HepG2 (cell line): ENCODE measurements around the gene ASPHD1. TPM values are rescaled to one million over a fixed set of nuclear protein-coding genes. Genes with fewer than 3 reads are reported as not detected.

ENCODE experiments used
- BRD4 ChIP-seq: sonication (generic); formaldehyde crosslinking; IDR thresholded peaks from 2 replicates; pipeline ENCODE4 v1.4.0; 2020; ENCODE audit warnings: missing genetic modification reagents
- GABPB1 ChIP-seq: IDR thresholded peaks from 2 replicates; pipeline ENCODE4 v1.6.1; 2016; ENCODE audit warnings: mild to moderate bottlenecking, missing genetic modification reagents, moderate library complexity, missing compliant biosample characterization
- HMG20B ChIP-seq: conservative IDR thresholded peaks from 2 replicates; pipeline ENCODE4 v1.6.1; 2016; ENCODE audit warnings: missing genetic modification reagents, missing compliant biosample characterization
- JARID2 ChIP-seq: sonication (generic); formaldehyde crosslinking; IDR thresholded peaks from 2 replicates; pipeline ENCODE4 v1.8.1; 2023; ENCODE audit warnings: missing genetic modification reagents, inconsistent platforms; ENCODE audit not compliant: insufficient replicate concordance
- MTF1 ChIP-seq: sonication (generic); formaldehyde crosslinking; IDR thresholded peaks from 2 replicates; pipeline ENCODE4 v1.5.0; 2020; ENCODE audit warnings: missing genetic modification reagents
- NFKBIZ ChIP-seq: IDR thresholded peaks from 2 replicates; pipeline ENCODE4 v1.6.1; 2018; ENCODE audit warnings: missing genetic modification reagents, missing compliant biosample characterization
- ONECUT2 ChIP-seq: sonication (generic); formaldehyde crosslinking; IDR thresholded peaks from 2 replicates; pipeline ENCODE4 v1.4.0; 2020; ENCODE audit warnings: missing genetic modification reagents
- POGK ChIP-seq: sonication (generic); formaldehyde crosslinking; conservative IDR thresholded peaks from 2 replicates; pipeline ENCODE4 v1.8.0; 2022; ENCODE audit warnings: mild to moderate bottlenecking, moderate library complexity, missing genetic modification reagents
- ZBTB3 ChIP-seq: sonication (generic); formaldehyde crosslinking; IDR thresholded peaks from 2 replicates; pipeline ENCODE4 v1.4.0; 2020; ENCODE audit warnings: low read depth, mild to moderate bottlenecking, moderate library complexity, missing genetic modification reagents, borderline replicate concordance
- ZFP41 ChIP-seq: sonication (generic); formaldehyde crosslinking; IDR thresholded peaks from 2 replicates; pipeline ENCODE4 v1.4.0; 2020; ENCODE audit warnings: mild to moderate bottlenecking, missing genetic modification reagents, borderline replicate concordance
- ZFYVE20 ChIP-seq: sonication (generic); formaldehyde crosslinking; IDR thresholded peaks from 2 replicates; pipeline ENCODE4 v1.8.0; 2023; ENCODE audit warnings: low read depth, mild to moderate bottlenecking, moderate library complexity, missing genetic modification reagents, borderline replicate concordance
- ZNF207 ChIP-seq: fragments of 450-650 bp; IDR thresholded peaks from 2 replicates; pipeline ENCODE4 v1.6.1; 2016; ENCODE audit warnings: antibody characterized with exemption, borderline replicate concordance
- ZNF296 ChIP-seq: sonication (generic); formaldehyde crosslinking; conservative IDR thresholded peaks from 2 replicates; pipeline ENCODE4 v1.5.0; 2020; ENCODE audit warnings: mild to moderate bottlenecking, missing genetic modification reagents
- ZNF350 ChIP-seq: sonication (generic); formaldehyde crosslinking; IDR thresholded peaks from 2 replicates; pipeline ENCODE4 v1.4.0; 2020; ENCODE audit warnings: mild to moderate bottlenecking, low read depth, missing genetic modification reagents, borderline replicate concordance
- ZNF362 ChIP-seq: sonication (generic); formaldehyde crosslinking; IDR thresholded peaks from 2 replicates; pipeline ENCODE4 v1.4.0; 2020; ENCODE audit warnings: missing genetic modification reagents, mild to moderate bottlenecking, borderline replicate concordance
- ZNF446 ChIP-seq: sonication (generic); formaldehyde crosslinking; IDR thresholded peaks from 2 replicates; pipeline ENCODE4 v1.5.0; 2020; ENCODE audit warnings: mild to moderate bottlenecking, missing genetic modification reagents
- ZNF644 ChIP-seq: IDR thresholded peaks from 2 replicates; pipeline ENCODE4 v1.6.1; 2016; ENCODE audit warnings: low read depth
- ZNF646 ChIP-seq: sonication (generic); formaldehyde crosslinking; IDR thresholded peaks from 2 replicates; pipeline ENCODE4 v1.9.0; 2021; ENCODE audit warnings: mild to moderate bottlenecking, missing genetic modification reagents
- ZNF766 ChIP-seq: sonication (generic); formaldehyde crosslinking; IDR thresholded peaks from 2 replicates; pipeline ENCODE4 v1.5.0; 2020; ENCODE audit warnings: missing genetic modification reagents, borderline replicate concordance
- ZNF772 ChIP-seq: sonication (generic); formaldehyde crosslinking; IDR thresholded peaks from 2 replicates; pipeline ENCODE4 v1.5.0; 2020; ENCODE audit warnings: mild to moderate bottlenecking, missing genetic modification reagents
- ZNF776 ChIP-seq: sonication (generic); formaldehyde crosslinking; IDR thresholded peaks from 2 replicates; pipeline ENCODE4 v1.4.0; 2020; ENCODE audit warnings: mild to moderate bottlenecking, missing genetic modification reagents
- polyA plus RNA-seq, 8 experiments: library from polyadenylated mRNA; depleted of rRNA in 3 of 8; stranded (reverse) in 7 of 8; unstranded in 1 of 8; fragments of >200 nt; fragmentation: Illumina TruSeq in 4 of 8; extraction: Trizol in 4 of 8; gene quantifications; 2 replicates each; pipeline versions ENCODE4 v1.2.1 to v1.2.3, GENCODE V29; 2011 to 2016; ENCODE audit warnings: low read depth in 4 of 8, missing spikeins in 1 of 8, mixed read lengths in 1 of 8; ENCODE audit not compliant: insufficient read depth in 1 of 8
- total RNA-seq, 5 experiments: library from RNA; depleted of rRNA; stranded (reverse); fragments of >200 nt; fragmentation: Illumina TruSeq; extraction: Trizol; gene quantifications; 2 replicates each; pipeline ENCODE4 v1.2.3, GENCODE V29; 2016; ENCODE audit warnings: low read depth in 1 of 5

Gene ASPHD1
- total and polyA plus RNA-seq, 2 of the 13 experiments (the other 11 are each of a cell fraction or from before 2014, with no cell fraction given), result 13.1 to 19.7 TPM

- TF ChIP-seq ZNF446 (CRISPR knock-in tag) (no peak), ZBTB3 (no peak; the same call in 1 of the 2 replicates), GABPB1 (CRISPR knock-in tag) (peak; percentile 65; the same call in 1 of the 2 replicates), ZNF362 (CRISPR knock-in tag) (no peak), ZNF644 (CRISPR knock-in tag) (no peak), JARID2 (CRISPR knock-in tag) (no peak), NFKBIZ (CRISPR knock-in tag) (peak; percentile 58; the same call in 1 of the 2 replicates), ZNF646 (CRISPR knock-in tag) (no peak), ZNF772 (CRISPR knock-in tag) (peak; percentile 58), ONECUT2 (CRISPR knock-in tag) (peak; percentile 67; the same call in 1 of the 2 replicates), ZNF207 (no peak), BRD4 (CRISPR knock-in tag) (no peak), ZNF296 (CRISPR knock-in tag) (peak; percentile 69), HMG20B (peak; percentile 31; the same call in 1 of the 2 replicates), ZNF350 (CRISPR knock-in tag) (peak; percentile 53; the same call in 1 of the 2 replicates), ZNF776 (CRISPR knock-in tag) (no peak), POGK (CRISPR knock-in tag) (0 out of 2 replicates have a peak, but pooled peaks have one; percentile 95), ZFYVE20 (CRISPR knock-in tag) (no peak; the same call in 1 of the 2 replicates), ZFP41 (CRISPR knock-in tag) (no peak), MTF1 (CRISPR knock-in tag) (peak; percentile 97; the same call in 1 of the 2 replicates), ZNF766 (CRISPR knock-in tag) (peak; percentile 99)
Observed at GRCh38 chr16:29899516-29900101, 679 bp upstream of the ASPHD1 start, which contains the start of gene SEZ6L2 (continued).
